ENCODE measurements around the gene EPYC. TPM values are rescaled to one million over a fixed set of nuclear protein-coding genes. Genes with fewer than 3 reads are reported as not detected.

EPYC gene
- total RNA-seq, 1 donor from 2014 or later, result not detected

GRCh38 chr12:90940872-90941499, 63.8 kb downstream of the EPYC start:
- ATAC-seq, result no peak
- no peak for DNase-seq
- intact Hi-C loops (cut with DNase I), result no loop called here
- Histone ChIP-seq H3K4me3 (no peak overlapping the region), H3K27ac (no peak overlapping the region), H3K4me1 (no peaks in the 10 kb centered on the region), H3K36me3 (no peaks in the 10 kb centered on the region), H3K27me3 (ENCODE audit: low read depth) (no peaks in the 10 kb centered on the region), H3K9me3 (no peaks in the 10 kb centered on the region)
- peak; percentile 53 for TF ChIP-seq CTCF (IDR thresholded peaks at IDR 0.05)

GRCh38 chr12:90939382-90939781, 65.4 kb downstream of the EPYC start:
- Histone ChIP-seq H3K27me3 (ENCODE audit: low read depth) (no peaks in the 10 kb centered on the region), H3K4me3 (no peak overlapping the region), H3K4me1 (no peaks in the 10 kb centered on the region), H3K9me3 (no peaks in the 10 kb centered on the region), H3K27ac (no peak overlapping the region), H3K36me3 (no peaks in the 10 kb centered on the region)
- ATAC-seq (no peak), DNase-seq (no peak)
- TF ChIP-seq CTCF (IDR thresholded peaks at IDR 0.05), result no peak
- intact Hi-C loops (cut with DNase I), result no loop called here

GRCh38 chr12:90938451-90938850, 66.3 kb downstream of the EPYC start:
- intact Hi-C loops (cut with DNase I), result no loop called here
- H3K4me3 ChIP-seq, result no peak overlapping the region

GRCh38 chr12:90937651-90938050, 67.1 kb downstream of the EPYC start:
- H3K4me3 ChIP-seq, result no peak overlapping the region
- DNase-seq (no peak), ATAC-seq (no peak)
- no peaks in the 10 kb centered on the region for H3K27me3 ChIP-seq (ENCODE audit: low read depth)
- no peaks in the 10 kb centered on the region for H3K36me3 ChIP-seq
- intact Hi-C loops (cut with DNase I), result no loop called here
- H3K9me3 ChIP-seq, result no peaks in the 10 kb centered on the region
- no peak for TF ChIP-seq CTCF (IDR thresholded peaks at IDR 0.05)
- H3K4me1 ChIP-seq, result no peaks in the 10 kb centered on the region
- H3K27ac ChIP-seq, result no peak overlapping the region

More at GRCh38 chr12:90938451-90938850, 66.3 kb downstream of the EPYC start:
- DNase-seq, result no peak
- no peak for TF ChIP-seq CTCF (IDR thresholded peaks at IDR 0.05)
- ATAC-seq, result no peak
- Histone ChIP-seq H3K9me3 (no peaks in the 10 kb centered on the region), H3K27me3 (ENCODE audit: low read depth) (no peaks in the 10 kb centered on the region), H3K4me1 (no peaks in the 10 kb centered on the region), H3K36me3 (no peaks in the 10 kb centered on the region), H3K27ac (no peak overlapping the region)

GRCh38 chr12:90936230-90937005, 68.4 kb downstream of the EPYC start:
- Histone ChIP-seq H3K9me3 (no peaks in the 10 kb centered on the region), H3K36me3 (no peaks in the 10 kb centered on the region), H3K4me1 (no peaks in the 10 kb centered on the region), H3K27me3 (ENCODE audit: low read depth) (no peaks in the 10 kb centered on the region), H3K4me3 (no peak overlapping the region), H3K27ac (no peak overlapping the region)
- DNase-seq, result no peak
- TF ChIP-seq CTCF (IDR thresholded peaks at IDR 0.05), result no peak
- no peak for ATAC-seq
- intact Hi-C loops (cut with DNase I), result no loop called here

All from lower lobe of right lung (tissue), 2 donors.